Neural crest cell (in vitro differentiated cells): ENCODE results near the gene PLXNC1. TPM values are rescaled to one million over a fixed set of nuclear protein-coding genes. Genes with fewer than 3 reads are reported as not detected.

ENCODE experiments used
- DNase-seq: peaks from one replicate; pipeline ENCODE4 v3.0.0; 2021; ENCODE audit warnings: low read depth, mixed read lengths, low spot score
- H3K27ac Mint-ChIP-seq: one replicate; pipeline ENCODE4 v1.8.0; 2021; ENCODE audit warnings: mild to moderate bottlenecking, mixed read lengths; ENCODE audit not compliant: unreplicated experiment
- H3K27me3 Mint-ChIP-seq: 2 replicates; pipeline ENCODE4 v1.8.0; 2021; ENCODE audit warnings: low read depth, mild to moderate bottlenecking, mixed read lengths
- H3K36me3 Mint-ChIP-seq: 2 replicates; pipeline ENCODE4 v1.8.0; 2021; ENCODE audit warnings: low read depth, mild to moderate bottlenecking, mixed read lengths
- H3K4me1 Mint-ChIP-seq: 2 replicates; pipeline ENCODE4 v1.8.0; 2021; ENCODE audit warnings: mixed read lengths
- H3K4me3 Mint-ChIP-seq: one replicate; pipeline ENCODE4 v1.8.0; 2021; ENCODE audit warnings: mild to moderate bottlenecking, mixed read lengths
- H3K9me3 Mint-ChIP-seq: 2 replicates; pipeline ENCODE4 v1.8.0; 2021; ENCODE audit warnings: mixed read lengths
- CTCF ChIP-seq: fragments of 200-600 bp; sonication (generic); conservative IDR thresholded peaks from 2 replicates; pipeline ENCODE4 v1.5.0; 2021; ENCODE audit warnings: antibody characterized with exemption, mild to moderate bottlenecking
- total RNA-seq: library from RNA; stranded (reverse); gene quantifications from 2 replicates; pipeline ENCODE4 v1.2.1, GENCODE V29; 2021

Gene PLXNC1
- total RNA-seq, 1 donor from 2014 or later, result 5.8 TPM

- H3K27ac Mint-ChIP-seq, result no peak overlapping the region
- H3K27me3 Mint-ChIP-seq, result peaks cover 11% of the 10 kb centered on the region
- H3K36me3 Mint-ChIP-seq, result no peaks in the 10 kb centered on the region
- peaks cover 7% of the 10 kb centered on the region for H3K4me1 Mint-ChIP-seq
- DNase-seq, result no peak
- no peak for TF ChIP-seq CTCF
- no peaks in the 10 kb centered on the region for H3K9me3 Mint-ChIP-seq
- H3K4me3 Mint-ChIP-seq, result no peak overlapping the region
Measured at GRCh38 chr12:94158666-94159065, 10.3 kb downstream of the PLXNC1 start.

GRCh38 chr12:94162108-94162507 lies 13.7 kb downstream of the PLXNC1 start:
- Mint-ChIP-seq H3K4me1 (peaks cover 30% of the 10 kb centered on the region), H3K27ac (no peak overlapping the region), H3K9me3 (no peaks in the 10 kb centered on the region), H3K27me3 (peaks cover 2% of the 10 kb centered on the region), H3K4me3 (no peak overlapping the region), H3K36me3 (no peaks in the 10 kb centered on the region)
- TF ChIP-seq CTCF, result no peak
- no peak for DNase-seq

- Mint-ChIP-seq H3K9me3 (no peaks in the 10 kb centered on the region), H3K4me1 (peaks cover 44% of the 10 kb centered on the region)
- DNase-seq, result no peak
Measured at GRCh38 chr12:94163850-94164249, 15.5 kb downstream of the PLXNC1 start.

GRCh38 chr12:94165138-94165537 lies 16.8 kb downstream of the PLXNC1 start:
- Mint-ChIP-seq H3K27me3 (peaks cover 2% of the 10 kb centered on the region), H3K4me1 (peaks cover 44% of the 10 kb centered on the region), H3K4me3 (peak overlapping the region; percentile 45), H3K27ac (peak overlapping the region; percentile 91), H3K36me3 (no peaks in the 10 kb centered on the region), H3K9me3 (no peaks in the 10 kb centered on the region)
- no peak for TF ChIP-seq CTCF
- DNase-seq, result no peak

More at GRCh38 chr12:94163850-94164249, 15.5 kb downstream of the PLXNC1 start:
- no peak for TF ChIP-seq CTCF
- no peak overlapping the region for H3K4me3 Mint-ChIP-seq
- H3K27me3 Mint-ChIP-seq, result peaks cover 2% of the 10 kb centered on the region
- H3K36me3 Mint-ChIP-seq, result no peaks in the 10 kb centered on the region
- H3K27ac Mint-ChIP-seq, result no peak overlapping the region

GRCh38 chr12:94165670-94166364 lies 17.4 kb downstream of the PLXNC1 start:
- DNase-seq, result no peak
- Mint-ChIP-seq H3K36me3 (no peaks in the 10 kb centered on the region), H3K27ac (peak overlapping the region; percentile 60), H3K9me3 (no peaks in the 10 kb centered on the region), H3K4me1 (peaks cover 44% of the 10 kb centered on the region), H3K27me3 (peaks cover 2% of the 10 kb centered on the region), H3K4me3 (peak overlapping the region; percentile 45)
- TF ChIP-seq CTCF, result no peak
